Mesendoderm (in vitro differentiated cells): ENCODE data around the gene TRPV5.

Experiments
- DNase-seq: peaks from one replicate; pipeline ENCODE4 v3.0.0; 2013
- H2AK5ac ChIP-seq: 2 replicates; pipeline ENCODE4 v1.6.1; 2013; ENCODE audit warnings: low read length, inconsistent platforms
- H2BK120ac ChIP-seq: 2 replicates; pipeline ENCODE4 v1.6.1; 2013; ENCODE audit warnings: low read depth, mild to moderate bottlenecking, low read length, moderate library complexity, mixed read lengths
- H2BK15ac ChIP-seq: replicated peaks from 2 replicates; pipeline ENCODE4 v1.6.1; 2013; ENCODE audit warnings: low read depth, mild to moderate bottlenecking, moderate library complexity
- H2BK5ac ChIP-seq: 2 replicates; pipeline ENCODE4 v1.6.1; 2013; ENCODE audit warnings: low read length, inconsistent platforms
- H3K18ac ChIP-seq: 2 replicates; pipeline ENCODE4 v1.6.1; 2013; ENCODE audit warnings: mild to moderate bottlenecking, low read length, mixed read lengths
- H3K23ac ChIP-seq: one replicate; pipeline ENCODE4 v1.6.1; 2013; ENCODE audit warnings: low read length
- H3K27ac ChIP-seq: 2 replicates; pipeline ENCODE4 v1.5.1; 2013; ENCODE audit warnings: low read depth, mild to moderate bottlenecking, inconsistent platforms, low read length, moderate library complexity
- H3K27me3 ChIP-seq: 2 replicates; pipeline ENCODE4 v1.6.1; 2013; ENCODE audit warnings: low read length, control low read depth, mild to moderate bottlenecking, inconsistent platforms; ENCODE audit not compliant: insufficient read depth, poor library complexity
- H3K36me3 ChIP-seq: 2 replicates; pipeline ENCODE4 v1.6.1; 2013; ENCODE audit warnings: low read length, inconsistent platforms; ENCODE audit not compliant: control insufficient read depth, insufficient read depth
- H3K4ac ChIP-seq: one replicate; pipeline ENCODE4 v1.6.1; 2013; ENCODE audit warnings: low read depth, mild to moderate bottlenecking, low read length, moderate library complexity
- H3K4me1 ChIP-seq: 2 replicates; pipeline ENCODE4 v1.6.1; 2013; ENCODE audit warnings: low read depth, low read length, inconsistent platforms; ENCODE audit not compliant: control insufficient read depth
- H3K4me2 ChIP-seq: 2 replicates; pipeline ENCODE4 v1.6.1; 2013; ENCODE audit warnings: low read length
- H3K4me3 ChIP-seq: 2 replicates; pipeline ENCODE4 v1.5.1; 2013; ENCODE audit warnings: mild to moderate bottlenecking, low read length
- H3K56ac ChIP-seq: one replicate; pipeline ENCODE4 v1.6.1; 2013; ENCODE audit warnings: low read length
- H3K79me1 ChIP-seq: 2 replicates; pipeline ENCODE4 v1.6.1; 2013; ENCODE audit warnings: low read length, inconsistent platforms
- H3K79me2 ChIP-seq: 2 replicates; pipeline ENCODE4 v1.6.1; 2013; ENCODE audit warnings: mild to moderate bottlenecking, low read length; ENCODE audit not compliant: control insufficient read depth, insufficient read depth
- H3K9ac ChIP-seq: 2 replicates; pipeline ENCODE4 v1.6.1; 2013; ENCODE audit warnings: low read length, inconsistent platforms
- H4K5ac ChIP-seq: one replicate; pipeline ENCODE4 v1.6.1; 2013; ENCODE audit warnings: low read length
- H4K8ac ChIP-seq: one replicate; pipeline ENCODE4 v1.6.1; 2013; ENCODE audit warnings: low read depth, mild to moderate bottlenecking, control low read depth, low read length, moderate library complexity
- WGBS: extraction: QIAGEN DNeasy Blood & Tissue Kit; methylation state at CpG from one replicate; pipeline ENCODE4 v1.1.7; 2013; ENCODE audit warnings: low lambda C conversion rate, missing lambda C conversion rate; ENCODE audit not compliant: insufficient coverage; ENCODE audit errors: extremely low coverage; 5-methylcytosine and 5-hydroxymethylcytosine counted together

TRPV5 gene

GRCh38 chr7:142932386-142933091, 1.0 kb downstream of the TRPV5 start:
- Histone ChIP-seq H4K5ac (no peak overlapping the region), H3K18ac (no peak overlapping the region), H3K4me2 (no peak overlapping the region), H3K4me1 (no peaks in the 10 kb centered on the region), H3K23ac (no peak overlapping the region), H3K27ac (no peak overlapping the region), H3K4ac (no peak overlapping the region), H3K56ac (no peak overlapping the region), H4K8ac (no peak overlapping the region), H3K79me1 (no peaks in the 10 kb centered on the region), H2BK15ac (no peak overlapping the region), H3K9ac (no peak overlapping the region), H2AK5ac (no peak overlapping the region), H3K79me2 (no peaks in the 10 kb centered on the region), H3K4me3 (no peak overlapping the region), H2BK120ac (no peak overlapping the region), H2BK5ac (no peak overlapping the region), H3K36me3 (no peaks in the 10 kb centered on the region), H3K27me3 (no peaks in the 10 kb centered on the region)
- no peak for DNase-seq
- no CpG with 5 or more reads among the region's 5 CpGs for WGBS

- Histone ChIP-seq H3K79me2 (no peaks in the 10 kb centered on the region), H3K4me1 (no peaks in the 10 kb centered on the region), H3K56ac (no peak overlapping the region), H3K4ac (no peak overlapping the region), H3K23ac (no peak overlapping the region), H3K9ac (no peak overlapping the region), H3K27ac (no peak overlapping the region), H3K36me3 (no peaks in the 10 kb centered on the region), H3K4me2 (no peak overlapping the region), H3K79me1 (no peaks in the 10 kb centered on the region), H3K4me3 (no peak overlapping the region), H2BK5ac (no peak overlapping the region), H3K27me3 (no peaks in the 10 kb centered on the region), H3K18ac (no peak overlapping the region), H2AK5ac (no peak overlapping the region), H2BK120ac (no peak overlapping the region), H4K8ac (no peak overlapping the region), H4K5ac (no peak overlapping the region), H2BK15ac (no peak overlapping the region)
- WGBS = no CpG with 5 or more reads among the region's 11 CpGs
- no peak for DNase-seq
Measured at GRCh38 chr7:142930126-142930730, 3.3 kb downstream of the TRPV5 start.

- Histone ChIP-seq H3K79me2 (no peaks in the 10 kb centered on the region), H3K9ac (no peak overlapping the region), H3K4ac (no peak overlapping the region), H3K23ac (no peak overlapping the region), H3K4me2 (no peak overlapping the region), H3K18ac (no peak overlapping the region), H3K27me3 (no peaks in the 10 kb centered on the region), H3K36me3 (no peaks in the 10 kb centered on the region), H2BK15ac (no peak overlapping the region), H3K56ac (no peak overlapping the region), H4K5ac (no peak overlapping the region), H3K79me1 (no peaks in the 10 kb centered on the region), H3K4me3 (no peak overlapping the region), H2BK5ac (no peak overlapping the region), H3K4me1 (no peaks in the 10 kb centered on the region), H3K27ac (no peak overlapping the region), H4K8ac (no peak overlapping the region), H2AK5ac (no peak overlapping the region), H2BK120ac (no peak overlapping the region)
- no CpG with 5 or more reads among the region's 8 CpGs for WGBS
- DNase-seq = no peak
Measured at GRCh38 chr7:142927949-142928348, 5.6 kb downstream of the TRPV5 start.

GRCh38 chr7:142927085-142927745, 6.3 kb downstream of the TRPV5 start:
- Histone ChIP-seq H3K4me1 (no peaks in the 10 kb centered on the region), H3K56ac (no peak overlapping the region), H2BK15ac (no peak overlapping the region), H3K9ac (no peak overlapping the region), H3K27me3 (no peaks in the 10 kb centered on the region), H4K5ac (no peak overlapping the region), H3K4me2 (no peak overlapping the region), H2AK5ac (no peak overlapping the region), H3K18ac (no peak overlapping the region), H3K4ac (no peak overlapping the region), H3K4me3 (no peak overlapping the region), H3K36me3 (no peaks in the 10 kb centered on the region), H4K8ac (no peak overlapping the region), H2BK120ac (no peak overlapping the region), H3K79me2 (no peaks in the 10 kb centered on the region), H3K27ac (no peak overlapping the region), H2BK5ac (no peak overlapping the region), H3K23ac (no peak overlapping the region), H3K79me1 (no peaks in the 10 kb centered on the region)
- no peak for DNase-seq
- WGBS = no CpG with 5 or more reads among the region's 7 CpGs

GRCh38 chr7:142925413-142925812, 8.1 kb downstream of the TRPV5 start:
- Histone ChIP-seq H3K18ac (no peak overlapping the region), H3K4me1 (no peaks in the 10 kb centered on the region), H3K36me3 (no peaks in the 10 kb centered on the region), H3K4me3 (no peak overlapping the region), H3K4me2 (no peak overlapping the region), H4K5ac (no peak overlapping the region), H3K79me2 (no peaks in the 10 kb centered on the region), H3K27me3 (no peaks in the 10 kb centered on the region), H3K4ac (no peak overlapping the region), H4K8ac (no peak overlapping the region), H2BK5ac (no peak overlapping the region), H2BK120ac (no peak overlapping the region), H3K9ac (no peak overlapping the region), H3K56ac (no peak overlapping the region), H3K79me1 (no peaks in the 10 kb centered on the region), H3K27ac (no peak overlapping the region), H2BK15ac (no peak overlapping the region), H2AK5ac (no peak overlapping the region), H3K23ac (no peak overlapping the region)
- no CpG with 5 or more reads among the region's 12 CpGs for WGBS
- DNase-seq = peak; percentile 68
